Measurements from ENCODE around the gene ZNF486. TPM values are rescaled to one million over a fixed set of nuclear protein-coding genes. Genes with fewer than 3 reads are reported as not detected.
"Not testable (repeated sequence)": the region's sequence is repeated elsewhere in the genome, so short reads cannot be mapped to it uniquely, and the experiment has no call there.

Gene ZNF486
- total RNA-seq, 1 donor from 2014 or later: 7.2 TPM

DNA sequence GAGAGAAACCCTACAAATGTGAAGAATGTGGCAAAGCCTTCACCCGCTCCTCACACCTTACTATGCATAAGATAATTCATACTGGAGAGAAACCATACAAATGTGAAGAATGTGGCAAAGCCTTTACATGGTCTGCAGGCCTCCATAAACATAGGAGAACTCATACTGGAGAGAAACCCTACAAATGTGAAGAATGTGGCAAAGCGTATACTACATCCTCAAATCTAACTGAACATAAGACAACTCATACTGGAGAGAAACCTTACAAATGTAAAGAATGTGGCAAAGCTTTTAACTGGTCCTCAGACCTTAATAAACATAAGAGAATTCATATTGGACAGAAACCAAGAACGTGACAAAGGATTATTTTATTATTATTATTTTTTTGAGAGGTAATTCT lies 30.7 kb downstream of the ZNF486 start:
- no peak for DNase-seq (ENCODE audit: extremely low spot score, unreplicated experiment)
- H3K9me3 Mint-ChIP-seq (ENCODE audit: unreplicated experiment): peaks cover 28% of the 10 kb centered on the region
- H3K4me3 Mint-ChIP-seq (ENCODE audit: unreplicated experiment): no peak overlapping the region
- TF ChIP-seq CTCF (IDR thresholded peaks at IDR 0.05): no peak
- H3K27ac Mint-ChIP-seq (ENCODE audit: unreplicated experiment): no peak overlapping the region
- no peaks in the 10 kb centered on the region for H3K27me3 Mint-ChIP-seq (ENCODE audit: unreplicated experiment)
- H3K36me3 Mint-ChIP-seq (ENCODE audit: unreplicated experiment): peaks cover 52% of the 10 kb centered on the region
- no peaks in the 10 kb centered on the region for H3K4me1 Mint-ChIP-seq (ENCODE audit: unreplicated experiment)

DNA sequence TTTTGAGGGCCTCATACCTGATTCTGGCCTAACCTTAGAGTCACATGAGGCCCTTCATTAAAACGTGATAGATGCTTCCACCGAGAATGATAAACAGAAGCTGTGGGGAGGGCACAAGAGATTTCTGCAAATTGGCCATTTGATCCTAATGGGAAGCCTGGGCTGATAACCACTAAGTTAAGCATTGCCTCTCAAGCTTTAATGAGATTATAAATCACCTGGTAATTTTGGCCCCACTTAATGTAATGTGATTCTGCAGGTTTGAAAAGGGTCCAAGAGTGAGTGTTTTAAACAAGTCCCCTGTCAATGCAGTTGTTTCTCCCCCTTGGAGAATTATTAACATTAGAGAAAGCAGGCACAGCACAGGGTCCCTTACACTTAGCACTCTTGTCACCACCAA lies 42.0 kb downstream of the ZNF486 start:
- Mint-ChIP-seq H3K36me3 (ENCODE audit: unreplicated experiment) (no peaks in the 10 kb centered on the region), H3K4me1 (ENCODE audit: unreplicated experiment) (no peaks in the 10 kb centered on the region), H3K9me3 (ENCODE audit: unreplicated experiment) (peaks cover 22% of the 10 kb centered on the region), H3K4me3 (ENCODE audit: unreplicated experiment) (no peak overlapping the region), H3K27me3 (ENCODE audit: unreplicated experiment) (no peaks in the 10 kb centered on the region), H3K27ac (ENCODE audit: unreplicated experiment) (no peak overlapping the region)
- no peak for TF ChIP-seq CTCF (IDR thresholded peaks at IDR 0.05)
- no peak for DNase-seq (ENCODE audit: extremely low spot score, unreplicated experiment)

- H3K27ac Mint-ChIP-seq (ENCODE audit: unreplicated experiment); H3K4me3 Mint-ChIP-seq (ENCODE audit: unreplicated experiment); H3K36me3 Mint-ChIP-seq (ENCODE audit: unreplicated experiment); H3K9me3 Mint-ChIP-seq (ENCODE audit: unreplicated experiment); H3K4me1 Mint-ChIP-seq (ENCODE audit: unreplicated experiment); H3K27me3 Mint-ChIP-seq (ENCODE audit: unreplicated experiment); DNase-seq (ENCODE audit: extremely low spot score, unreplicated experiment): not testable (repeated sequence)
Observed at GRCh38 chr19:20214366-20214765, 47.4 kb downstream of the ZNF486 start.

- H3K27ac Mint-ChIP-seq (ENCODE audit: unreplicated experiment); H3K36me3 Mint-ChIP-seq (ENCODE audit: unreplicated experiment); H3K4me3 Mint-ChIP-seq (ENCODE audit: unreplicated experiment); H3K4me1 Mint-ChIP-seq (ENCODE audit: unreplicated experiment); H3K27me3 Mint-ChIP-seq (ENCODE audit: unreplicated experiment); DNase-seq (ENCODE audit: extremely low spot score, unreplicated experiment): not testable (repeated sequence)
- peaks cover 26% of the 10 kb centered on the region for H3K9me3 Mint-ChIP-seq (ENCODE audit: unreplicated experiment)
Observed at GRCh38 chr19:20221605-20222004, 54.6 kb downstream of the ZNF486 start.

DNA sequence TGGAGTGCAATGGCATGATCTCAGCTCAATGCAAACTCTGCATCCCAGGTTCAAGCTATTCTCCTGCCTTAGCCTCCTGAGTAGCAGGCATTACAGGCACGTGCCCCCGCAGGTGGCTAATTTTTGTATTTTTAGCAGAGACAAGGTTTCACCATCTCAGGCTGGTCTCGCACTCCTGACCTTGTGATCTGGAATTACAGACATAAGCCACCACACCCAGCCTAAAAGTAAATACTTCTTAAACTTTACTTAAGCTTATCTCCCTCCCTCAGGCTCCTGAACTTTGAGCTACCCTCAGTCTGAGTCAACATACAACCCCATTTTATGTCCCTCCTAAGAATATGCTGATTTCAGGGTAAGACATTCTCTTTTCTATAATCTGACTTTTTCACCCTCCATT lies 66.1 kb downstream of the ZNF486 start:
- Mint-ChIP-seq H3K36me3 (ENCODE audit: unreplicated experiment) (peaks cover 11% of the 10 kb centered on the region), H3K9me3 (ENCODE audit: unreplicated experiment) (peaks cover 24% of the 10 kb centered on the region), H3K4me1 (ENCODE audit: unreplicated experiment) (peaks cover 2% of the 10 kb centered on the region), H3K27me3 (ENCODE audit: unreplicated experiment) (no peaks in the 10 kb centered on the region), H3K27ac (ENCODE audit: unreplicated experiment) (no peak overlapping the region), H3K4me3 (ENCODE audit: unreplicated experiment) (no peak overlapping the region)
- TF ChIP-seq CTCF (IDR thresholded peaks at IDR 0.05): no peak
- no peak for DNase-seq (ENCODE audit: extremely low spot score, unreplicated experiment)

DNA sequence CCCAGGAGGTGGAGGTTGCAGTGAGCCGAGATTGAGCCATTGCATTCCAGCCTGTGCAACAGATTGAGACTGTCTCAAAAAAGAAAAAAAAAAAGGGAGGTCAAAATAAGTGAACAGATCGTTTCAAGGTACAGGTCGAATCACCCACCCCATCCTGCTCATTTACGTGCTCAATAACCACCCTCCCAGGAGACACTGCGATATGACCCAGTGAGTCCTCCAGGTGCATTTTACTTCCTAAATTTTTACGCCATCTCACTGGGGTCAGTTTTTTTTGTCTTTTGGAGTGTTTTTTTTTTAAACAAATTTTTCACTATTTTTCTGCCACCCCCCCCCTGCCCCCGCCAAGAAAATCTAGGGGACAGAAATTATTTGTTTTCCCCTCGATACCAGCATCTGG lies 68.1 kb downstream of the ZNF486 start:
- Mint-ChIP-seq H3K27me3 (ENCODE audit: unreplicated experiment) (no peaks in the 10 kb centered on the region), H3K4me1 (ENCODE audit: unreplicated experiment) (peaks cover 2% of the 10 kb centered on the region), H3K27ac (ENCODE audit: unreplicated experiment) (no peak overlapping the region), H3K36me3 (ENCODE audit: unreplicated experiment) (peaks cover 6% of the 10 kb centered on the region), H3K9me3 (ENCODE audit: unreplicated experiment) (peaks cover 25% of the 10 kb centered on the region), H3K4me3 (ENCODE audit: unreplicated experiment) (no peak overlapping the region)
- TF ChIP-seq CTCF (IDR thresholded peaks at IDR 0.05): no peak
- DNase-seq (ENCODE audit: extremely low spot score, unreplicated experiment): no peak
